ENCODE data around the gene LEF1. TPM values are rescaled to one million over a fixed set of nuclear protein-coding genes. Genes with fewer than 3 reads are reported as not detected.

LEF1 gene
- 0.25 and 0.33 TPM in 2 replicates for total RNA-seq

GRCh38 chr4:108168671-108169523 is at the start of gene LEF1:
TSS of gene LEF1 (minus strand) at chr4:108168932. CDS start at chr4:108167767, 1,165 bp downstream.

Other genes with a start within 250 kb of the LEF1 start
- gene CYP2U1, start 237.4 kb downstream of the LEF1 start, total RNA-seq: 7.5 and 21.0 TPM in 2 replicates
- 17.0 and 19.6 TPM in 2 replicates for gene HADH, start 179.0 kb downstream of the LEF1 start, total RNA-seq